ENCODE results near the gene ITLN2.

DNA sequence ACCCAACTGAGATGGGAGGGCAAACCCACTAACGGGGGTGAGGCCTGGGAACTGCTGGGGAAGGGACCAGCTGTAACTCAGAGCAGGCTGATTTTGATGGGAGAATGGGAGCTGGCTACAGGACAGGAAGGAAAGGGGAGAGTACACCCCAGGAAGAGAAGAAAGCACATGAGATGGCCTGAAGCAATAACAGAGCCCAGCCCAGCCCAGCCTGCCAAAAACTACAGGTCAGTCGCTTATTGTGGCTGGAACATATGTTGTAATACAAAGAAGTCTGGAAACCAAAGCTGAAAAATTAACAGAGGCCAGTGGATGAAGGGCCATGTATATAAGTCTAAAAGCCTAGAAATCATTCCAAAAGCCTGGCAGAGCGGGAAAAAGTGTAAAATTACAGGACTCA is 1.6 kb downstream of the ITLN2 start:
- TF ChIP-seq, protein P1, sequence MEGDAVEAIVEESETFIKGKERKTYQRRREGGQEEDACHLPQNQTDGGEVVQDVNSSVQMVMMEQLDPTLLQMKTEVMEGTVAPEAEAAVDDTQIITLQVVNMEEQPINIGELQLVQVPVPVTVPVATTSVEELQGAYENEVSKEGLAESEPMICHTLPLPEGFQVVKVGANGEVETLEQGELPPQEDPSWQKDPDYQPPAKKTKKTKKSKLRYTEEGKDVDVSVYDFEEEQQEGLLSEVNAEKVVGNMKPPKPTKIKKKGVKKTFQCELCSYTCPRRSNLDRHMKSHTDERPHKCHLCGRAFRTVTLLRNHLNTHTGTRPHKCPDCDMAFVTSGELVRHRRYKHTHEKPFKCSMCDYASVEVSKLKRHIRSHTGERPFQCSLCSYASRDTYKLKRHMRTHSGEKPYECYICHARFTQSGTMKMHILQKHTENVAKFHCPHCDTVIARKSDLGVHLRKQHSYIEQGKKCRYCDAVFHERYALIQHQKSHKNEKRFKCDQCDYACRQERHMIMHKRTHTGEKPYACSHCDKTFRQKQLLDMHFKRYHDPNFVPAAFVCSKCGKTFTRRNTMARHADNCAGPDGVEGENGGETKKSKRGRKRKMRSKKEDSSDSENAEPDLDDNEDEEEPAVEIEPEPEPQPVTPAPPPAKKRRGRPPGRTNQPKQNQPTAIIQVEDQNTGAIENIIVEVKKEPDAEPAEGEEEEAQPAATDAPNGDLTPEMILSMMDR (IDR thresholded peaks at IDR 0.05; ENCODE audit: low read depth, low read length) = no peak
- no peak for TF ChIP-seq POLR2A (IDR thresholded peaks at IDR 0.05; ENCODE audit: extremely low read depth, insufficient read length)

Data from NB4 (cell line).